OCI-LY3 (cell line): Measurements from ENCODE around the gene C7orf33.

Experiments
- EZH2phosphoT487 ChIP-seq: fragments of 200-600 bp; shearing (Covaris generic); IDR thresholded peaks from 2 replicates; pipeline ENCODE4 v1.6.1; 2018; ENCODE audit warnings: antibody characterized with exemption, mixed run types, low read depth
- TF ChIP-seq, protein P1 (sequence below): fragments of 200-600, 300-600 bp; sonication (generic); IDR thresholded peaks from 2 replicates; pipeline ENCODE4 v1.5.1; 2014; ENCODE audit warnings: antibody characterized with exemption, low read length, low read depth

GRCh38 chr7:148623586-148624282 lies 33.2 kb downstream of the C7orf33 start:
- TF ChIP-seq, protein P1, sequence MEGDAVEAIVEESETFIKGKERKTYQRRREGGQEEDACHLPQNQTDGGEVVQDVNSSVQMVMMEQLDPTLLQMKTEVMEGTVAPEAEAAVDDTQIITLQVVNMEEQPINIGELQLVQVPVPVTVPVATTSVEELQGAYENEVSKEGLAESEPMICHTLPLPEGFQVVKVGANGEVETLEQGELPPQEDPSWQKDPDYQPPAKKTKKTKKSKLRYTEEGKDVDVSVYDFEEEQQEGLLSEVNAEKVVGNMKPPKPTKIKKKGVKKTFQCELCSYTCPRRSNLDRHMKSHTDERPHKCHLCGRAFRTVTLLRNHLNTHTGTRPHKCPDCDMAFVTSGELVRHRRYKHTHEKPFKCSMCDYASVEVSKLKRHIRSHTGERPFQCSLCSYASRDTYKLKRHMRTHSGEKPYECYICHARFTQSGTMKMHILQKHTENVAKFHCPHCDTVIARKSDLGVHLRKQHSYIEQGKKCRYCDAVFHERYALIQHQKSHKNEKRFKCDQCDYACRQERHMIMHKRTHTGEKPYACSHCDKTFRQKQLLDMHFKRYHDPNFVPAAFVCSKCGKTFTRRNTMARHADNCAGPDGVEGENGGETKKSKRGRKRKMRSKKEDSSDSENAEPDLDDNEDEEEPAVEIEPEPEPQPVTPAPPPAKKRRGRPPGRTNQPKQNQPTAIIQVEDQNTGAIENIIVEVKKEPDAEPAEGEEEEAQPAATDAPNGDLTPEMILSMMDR, result no peak
- no peak for TF ChIP-seq EZH2phosphoT487
